Hepatocyte (in vitro differentiated cells): Measurements from ENCODE around the gene LSR.

Experiments used
- EZH2 ChIP-seq: fragments of 200-600 bp; sonication (generic); IDR thresholded peaks from 2 replicates; pipeline ENCODE4 v1.6.1; 2016; ENCODE audit warnings: antibody characterized with exemption, mild to moderate bottlenecking, borderline replicate concordance
- TF ChIP-seq, protein P1 (sequence below): fragments of 200-600 bp; sonication (generic); IDR thresholded peaks from 2 replicates; pipeline ENCODE4 v1.5.1; 2016; ENCODE audit warnings: antibody characterized with exemption, mild to moderate bottlenecking; ENCODE audit not compliant: poor library complexity

DNA sequence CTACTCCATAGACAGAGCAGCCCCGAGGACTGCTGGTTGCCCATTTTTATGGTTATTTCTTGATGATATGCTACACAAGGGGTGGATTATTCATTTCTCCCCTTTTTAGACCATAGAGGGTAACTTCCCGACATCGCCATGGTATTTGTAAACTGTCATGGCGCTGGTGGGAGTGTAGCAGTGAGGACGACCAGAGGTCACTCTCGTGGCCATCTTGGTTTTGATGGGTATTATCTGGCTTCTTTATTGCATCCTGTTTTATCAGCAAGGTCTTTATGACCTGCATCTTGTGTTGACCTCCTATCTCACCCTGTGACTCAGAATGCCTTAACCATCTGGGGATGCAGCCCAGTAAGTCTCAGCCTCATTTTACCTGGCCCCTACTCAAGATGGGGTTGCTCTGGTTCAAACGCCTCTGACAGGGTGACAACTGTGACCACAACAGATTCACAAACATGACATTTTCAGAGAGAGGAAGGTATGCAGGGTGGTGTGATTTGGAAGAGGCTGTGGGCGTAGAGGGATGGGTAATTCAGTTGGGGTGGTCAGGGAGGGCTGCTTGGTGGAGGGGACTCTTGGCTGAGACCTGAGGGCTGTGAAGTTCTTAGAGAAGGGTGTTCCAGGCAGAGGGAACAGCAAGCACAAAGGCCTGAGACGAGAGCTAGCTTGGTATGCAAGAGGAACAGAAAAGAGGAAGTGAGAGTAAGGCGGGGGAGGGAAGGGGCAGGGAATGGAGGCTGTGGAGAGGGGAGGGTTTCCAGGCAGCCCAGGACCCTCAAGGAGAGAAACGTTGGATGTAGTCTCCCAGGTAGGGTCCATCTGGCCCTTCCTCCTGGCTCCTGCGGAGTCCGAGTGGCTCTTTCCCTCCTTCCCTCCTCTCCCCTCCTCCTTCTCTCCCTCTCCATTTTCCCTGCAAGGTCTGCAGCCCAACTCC lies 43.7 kb upstream of the LSR start:
- TF ChIP-seq, protein P1, sequence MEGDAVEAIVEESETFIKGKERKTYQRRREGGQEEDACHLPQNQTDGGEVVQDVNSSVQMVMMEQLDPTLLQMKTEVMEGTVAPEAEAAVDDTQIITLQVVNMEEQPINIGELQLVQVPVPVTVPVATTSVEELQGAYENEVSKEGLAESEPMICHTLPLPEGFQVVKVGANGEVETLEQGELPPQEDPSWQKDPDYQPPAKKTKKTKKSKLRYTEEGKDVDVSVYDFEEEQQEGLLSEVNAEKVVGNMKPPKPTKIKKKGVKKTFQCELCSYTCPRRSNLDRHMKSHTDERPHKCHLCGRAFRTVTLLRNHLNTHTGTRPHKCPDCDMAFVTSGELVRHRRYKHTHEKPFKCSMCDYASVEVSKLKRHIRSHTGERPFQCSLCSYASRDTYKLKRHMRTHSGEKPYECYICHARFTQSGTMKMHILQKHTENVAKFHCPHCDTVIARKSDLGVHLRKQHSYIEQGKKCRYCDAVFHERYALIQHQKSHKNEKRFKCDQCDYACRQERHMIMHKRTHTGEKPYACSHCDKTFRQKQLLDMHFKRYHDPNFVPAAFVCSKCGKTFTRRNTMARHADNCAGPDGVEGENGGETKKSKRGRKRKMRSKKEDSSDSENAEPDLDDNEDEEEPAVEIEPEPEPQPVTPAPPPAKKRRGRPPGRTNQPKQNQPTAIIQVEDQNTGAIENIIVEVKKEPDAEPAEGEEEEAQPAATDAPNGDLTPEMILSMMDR: no peak
- TF ChIP-seq EZH2: no peak
